HG02642 (cell line): ENCODE results near the gene ADGRL3.
"Not testable (repeated sequence)": the region's sequence is repeated elsewhere in the genome, so short reads cannot be mapped to it uniquely, and the experiment has no call there.

Source experiments
- ATAC-seq: cut with Tn5 transposase; IDR thresholded peaks from one replicate; pipeline ENCODE4 v1.9.1; 2021; ENCODE audit warnings: mild to moderate bottlenecking; ENCODE audit not compliant: unreplicated experiment, poor library complexity

ADGRL3 gene

DNA sequence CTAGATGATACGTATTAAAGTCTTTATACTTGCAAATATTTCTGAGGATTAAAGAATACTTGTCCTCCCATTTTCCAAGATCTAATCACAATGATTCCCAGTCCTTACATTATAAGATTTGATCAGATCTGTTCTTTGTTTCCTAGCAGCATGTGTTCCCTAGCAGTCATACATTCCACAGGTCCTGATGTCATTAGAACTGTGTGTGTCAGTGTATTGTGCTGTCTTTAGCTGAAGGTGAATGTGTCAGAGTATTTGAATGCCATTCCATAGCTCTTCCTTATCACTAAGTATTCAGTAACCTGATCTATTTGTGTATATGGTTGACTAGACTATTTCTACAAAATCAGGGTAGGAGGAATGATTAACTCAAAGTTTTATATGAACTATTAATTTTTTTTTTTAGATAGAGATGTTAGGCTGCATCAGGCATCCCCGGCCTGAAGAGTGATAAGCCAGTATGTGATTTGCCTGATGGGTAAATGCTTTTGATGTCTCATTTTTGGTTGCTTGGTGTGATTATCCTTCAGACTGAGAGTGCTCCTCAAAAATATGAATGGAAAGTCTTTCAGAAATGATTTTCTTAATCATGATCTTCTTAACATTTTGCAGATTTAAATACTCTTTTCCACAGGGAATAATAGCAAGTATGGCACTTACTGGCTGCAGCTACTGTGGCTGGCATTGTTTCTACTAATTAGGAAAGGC lies 4.4 kb downstream of the ADGRL3 start:
- ATAC-seq: no peak

DNA sequence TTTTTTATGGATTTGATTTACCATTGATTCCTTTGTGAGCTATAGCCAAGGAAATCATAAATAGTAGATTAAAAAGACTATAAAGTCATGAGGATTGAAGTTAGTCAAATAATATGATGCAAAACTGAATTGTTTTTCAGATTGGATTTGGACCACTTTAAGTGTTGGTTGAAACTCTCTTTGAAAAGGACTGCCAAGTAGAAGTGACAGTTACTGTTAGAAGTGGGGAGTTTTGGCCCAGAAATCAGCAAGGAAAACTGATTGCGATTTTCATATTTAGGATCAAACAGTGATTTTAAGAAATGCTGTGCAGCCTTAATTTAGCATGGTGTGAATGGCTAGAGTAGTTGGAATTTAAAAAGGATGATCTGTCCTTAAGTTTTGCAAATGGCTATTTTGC lies 4.9 kb downstream of the ADGRL3 start:
- ATAC-seq: no peak

DNA sequence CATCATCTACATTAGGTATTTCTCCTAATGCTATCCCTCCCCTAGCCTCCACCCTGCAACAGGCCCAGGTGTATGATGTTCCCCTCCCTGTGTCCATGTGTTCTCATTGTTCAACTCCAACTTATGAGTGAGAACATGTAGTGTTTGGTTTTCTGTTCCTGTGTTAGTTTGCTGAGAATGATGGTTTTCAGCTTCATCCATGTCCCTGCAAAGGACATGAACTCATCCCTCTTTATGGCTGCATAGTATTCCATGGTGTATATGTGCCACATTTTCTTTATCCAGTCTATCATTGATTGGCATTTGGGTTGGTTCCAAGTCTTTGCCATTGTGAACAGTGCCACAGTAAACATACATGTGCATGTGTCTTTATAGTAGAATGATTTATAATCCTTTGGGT lies 7.0 kb downstream of the ADGRL3 start:
- ATAC-seq: not testable (repeated sequence)

DNA sequence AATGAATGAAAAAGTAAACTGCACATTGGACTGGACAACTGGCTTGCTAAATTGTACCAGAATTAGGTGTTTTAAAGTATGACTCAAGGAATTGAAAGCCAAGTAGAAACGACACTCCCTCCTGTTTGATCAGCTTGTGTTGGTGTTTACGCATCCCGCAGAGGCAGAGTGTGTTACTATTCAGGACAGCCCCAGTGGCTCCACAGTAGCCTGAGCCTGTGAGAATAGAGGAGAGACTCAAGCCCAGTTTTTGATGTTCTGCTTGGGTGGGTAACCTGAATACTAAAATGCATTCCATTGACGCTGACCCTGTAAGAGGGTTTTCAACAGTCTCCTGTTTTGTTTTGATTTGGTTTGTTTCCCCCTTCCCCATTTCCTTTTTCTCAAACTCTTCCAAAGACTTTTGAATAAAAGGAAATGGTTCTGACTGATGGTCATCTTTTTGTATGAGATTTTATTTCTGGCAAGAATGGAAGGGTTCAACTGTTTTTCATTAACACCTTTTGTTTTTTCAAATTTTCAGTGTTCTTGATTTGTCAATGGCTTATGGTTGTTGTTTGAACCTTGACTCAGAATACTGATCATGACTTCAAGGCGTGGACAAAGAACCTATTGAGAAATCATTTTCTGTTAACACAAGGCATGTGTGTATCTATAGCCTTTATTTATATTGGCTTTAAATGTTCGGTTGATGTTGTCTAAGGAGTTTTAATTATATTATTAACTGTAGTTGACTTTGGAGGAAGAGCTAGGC lies 10.2 kb downstream of the ADGRL3 start:
- no peak for ATAC-seq

DNA sequence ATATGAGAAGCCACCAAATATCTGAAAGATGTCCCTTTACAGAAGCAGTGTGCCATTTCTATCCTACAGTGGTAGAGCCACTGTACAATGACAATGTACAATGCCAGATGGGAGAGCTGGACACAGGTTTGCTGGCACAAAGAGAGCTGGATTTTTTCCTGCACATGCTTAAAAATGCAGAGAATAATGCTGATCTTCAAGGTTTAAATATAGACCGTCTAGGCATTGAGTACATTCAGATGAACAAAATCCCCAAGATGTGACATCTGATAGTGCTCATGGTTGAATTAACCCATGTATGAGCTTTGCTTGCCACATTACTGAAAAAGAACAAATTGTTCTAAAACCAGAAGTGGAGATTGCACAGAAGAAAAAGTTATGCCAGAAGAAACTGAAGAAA lies 11.7 kb downstream of the ADGRL3 start:
- no peak for ATAC-seq

DNA sequence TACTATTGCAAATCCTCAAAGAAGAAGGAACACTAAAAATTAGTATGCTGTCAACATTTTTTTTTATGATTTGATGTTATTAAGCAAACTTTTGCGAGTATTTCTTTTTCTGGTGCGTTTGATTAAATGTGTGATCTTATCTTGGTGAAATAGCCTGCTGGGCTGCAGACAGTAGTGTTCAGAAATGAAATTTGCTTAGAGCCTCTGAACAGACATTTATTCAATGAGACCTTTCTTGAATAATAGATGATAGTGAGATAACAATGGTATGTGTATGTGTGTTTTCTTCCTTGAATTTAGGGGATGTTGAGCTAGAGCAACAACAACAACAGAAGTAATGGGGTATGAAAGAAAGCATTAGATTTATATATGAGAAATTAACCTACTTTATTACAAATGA lies 12.7 kb downstream of the ADGRL3 start:
- ATAC-seq: no peak

DNA sequence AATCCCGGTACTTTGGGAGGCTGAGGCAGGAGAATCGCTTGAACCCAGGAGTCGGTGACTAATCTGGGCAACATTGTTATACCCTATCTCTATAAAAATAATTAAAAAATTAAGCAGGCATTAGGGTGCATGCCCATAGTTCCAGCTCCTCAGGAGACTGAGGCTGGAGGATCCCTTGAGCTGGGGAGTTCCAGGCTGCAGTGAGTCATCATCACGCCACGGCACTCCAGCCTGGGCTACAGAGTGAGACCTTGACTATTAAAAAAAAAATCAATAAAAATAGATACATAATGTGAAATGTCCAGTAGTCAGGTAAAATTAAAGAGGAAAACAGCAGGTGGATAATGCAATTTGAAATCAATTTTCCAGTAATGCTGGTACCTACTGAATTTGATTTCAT lies 14.6 kb downstream of the ADGRL3 start:
- ATAC-seq: no peak

DNA sequence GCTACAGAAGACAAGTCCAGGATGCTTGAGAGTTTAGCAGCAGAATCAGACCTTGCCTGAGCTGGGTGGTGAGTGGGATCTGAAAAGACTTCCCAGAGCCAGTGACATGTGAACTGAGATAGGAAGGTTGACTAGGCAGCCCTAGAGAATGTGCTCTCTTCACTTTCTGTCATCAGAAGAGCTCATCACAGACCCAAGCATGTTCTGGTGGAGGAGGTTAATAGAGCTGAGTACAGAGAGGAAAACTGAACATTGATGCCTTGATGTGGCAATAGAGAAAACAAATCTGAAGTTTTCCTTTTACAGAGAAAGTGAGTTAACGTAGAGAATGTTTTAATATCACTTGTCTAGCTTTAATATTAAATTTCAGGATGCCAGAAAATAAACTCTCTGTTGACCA lies 17.1 kb downstream of the ADGRL3 start:
- ATAC-seq: no peak

DNA sequence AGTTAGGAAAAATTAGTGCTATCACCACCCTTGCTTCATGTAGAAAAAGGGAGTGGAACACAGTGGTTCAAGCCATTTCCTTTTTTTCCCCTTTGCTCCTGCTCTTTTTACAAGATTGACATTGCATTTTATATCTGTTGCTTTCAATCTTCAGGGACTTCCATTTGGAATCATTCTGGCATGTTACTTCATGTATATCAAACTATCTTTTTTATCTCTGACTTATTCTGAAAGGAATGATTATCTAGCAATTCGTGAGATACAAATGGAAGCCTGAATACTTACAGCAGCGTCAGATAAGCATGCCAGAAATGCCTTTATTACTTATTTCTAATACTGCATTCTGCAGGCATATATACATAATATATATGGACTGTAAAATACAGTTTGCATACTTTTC lies 20.4 kb downstream of the ADGRL3 start:
- no peak for ATAC-seq

DNA sequence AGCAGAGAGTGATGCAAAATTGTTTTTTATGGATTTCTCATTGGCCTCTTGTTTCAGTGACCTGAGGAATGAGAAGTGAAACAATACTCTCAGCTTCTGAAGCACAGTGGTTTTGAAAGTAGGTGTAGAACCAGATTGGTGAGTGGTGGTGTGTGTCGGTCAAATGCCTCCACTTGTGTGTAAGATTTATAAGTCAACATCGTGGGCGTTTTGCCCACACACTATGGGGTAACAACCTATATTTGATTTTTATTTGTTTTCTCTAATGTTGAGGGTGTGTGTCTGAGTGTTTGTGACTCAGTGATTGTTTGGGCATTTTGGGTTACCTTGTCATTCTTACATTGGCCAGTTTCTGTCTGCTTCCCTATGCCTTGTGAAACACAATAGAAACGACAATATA lies 23.3 kb downstream of the ADGRL3 start:
- no peak for ATAC-seq

DNA sequence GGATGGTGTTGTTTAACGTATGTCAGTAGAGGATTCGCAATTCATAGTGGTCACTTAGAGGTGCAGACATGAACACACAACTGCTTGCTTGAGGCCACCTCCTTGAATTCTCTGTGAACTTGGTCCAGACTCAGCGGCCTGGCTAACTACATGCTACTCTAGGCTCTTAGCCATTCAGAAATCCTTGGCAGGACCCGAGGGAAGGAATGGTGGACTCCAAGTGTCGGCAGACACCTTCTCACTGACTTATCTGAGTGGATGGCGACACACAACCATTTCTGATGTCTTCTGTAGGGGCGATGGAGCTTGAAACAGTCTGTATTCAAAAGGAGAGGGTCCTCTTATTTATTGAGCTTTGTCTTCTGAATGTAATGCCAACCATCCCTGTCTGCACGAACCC lies 24.4 kb downstream of the ADGRL3 start:
- ATAC-seq: no peak

DNA sequence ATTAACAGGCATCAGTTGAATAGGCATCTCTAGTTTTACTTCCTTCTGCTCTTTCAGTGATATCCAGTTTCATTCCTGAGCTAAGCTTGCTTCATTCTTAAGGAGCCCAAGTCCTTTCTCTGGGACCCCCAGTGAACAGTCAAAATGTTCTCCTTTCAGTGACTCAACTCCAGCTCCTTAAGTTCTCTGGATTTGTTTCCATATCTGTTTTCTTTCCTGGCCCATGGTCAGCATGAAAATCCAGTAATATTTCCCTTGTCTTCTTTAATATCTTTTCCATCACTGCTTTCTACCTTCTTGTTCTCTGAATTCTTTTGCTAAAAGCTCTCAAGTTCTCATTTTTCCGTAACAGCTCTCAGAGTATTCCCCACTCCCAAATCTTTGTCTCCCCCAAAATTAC lies 25.5 kb downstream of the ADGRL3 start:
- no peak for ATAC-seq

DNA sequence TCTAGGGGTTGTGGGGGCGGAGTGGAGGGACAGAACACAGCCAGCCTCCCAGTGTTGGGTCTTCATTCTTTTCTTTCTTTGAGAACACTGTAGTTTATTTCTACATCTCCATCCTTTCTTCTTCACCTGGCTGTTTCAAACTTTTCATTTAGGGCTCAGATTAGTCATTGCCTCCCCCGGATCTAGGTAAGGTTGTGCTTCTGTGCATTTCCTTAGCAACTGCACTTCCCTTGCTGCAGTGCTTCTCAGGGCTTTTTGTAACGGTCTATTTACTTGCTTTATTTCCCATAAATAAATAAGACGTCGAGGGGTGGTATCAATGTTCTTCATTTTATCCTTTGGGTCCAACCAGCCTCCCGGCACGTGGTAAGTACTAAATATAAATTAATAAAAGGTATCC lies 31.3 kb downstream of the ADGRL3 start:
- ATAC-seq: no peak

DNA sequence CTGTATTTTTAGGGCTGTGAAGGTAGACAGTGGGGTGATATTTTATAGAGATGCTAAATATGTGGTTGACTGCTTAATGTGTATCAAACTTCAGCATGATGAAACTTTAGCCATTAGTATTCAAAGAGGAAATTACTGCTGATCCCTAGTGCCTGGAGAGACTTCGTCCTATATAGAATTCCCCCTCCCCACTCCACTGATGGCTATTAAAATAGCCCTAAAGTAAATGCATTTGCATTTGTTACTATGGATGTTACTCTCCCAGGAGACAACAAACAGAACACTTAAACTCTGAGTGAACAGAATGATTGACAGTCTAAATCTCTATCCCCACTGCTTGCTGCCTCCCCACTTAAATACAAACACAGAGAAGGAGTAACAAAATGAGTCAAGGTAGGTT lies 39.1 kb downstream of the ADGRL3 start:
- ATAC-seq: no peak

DNA sequence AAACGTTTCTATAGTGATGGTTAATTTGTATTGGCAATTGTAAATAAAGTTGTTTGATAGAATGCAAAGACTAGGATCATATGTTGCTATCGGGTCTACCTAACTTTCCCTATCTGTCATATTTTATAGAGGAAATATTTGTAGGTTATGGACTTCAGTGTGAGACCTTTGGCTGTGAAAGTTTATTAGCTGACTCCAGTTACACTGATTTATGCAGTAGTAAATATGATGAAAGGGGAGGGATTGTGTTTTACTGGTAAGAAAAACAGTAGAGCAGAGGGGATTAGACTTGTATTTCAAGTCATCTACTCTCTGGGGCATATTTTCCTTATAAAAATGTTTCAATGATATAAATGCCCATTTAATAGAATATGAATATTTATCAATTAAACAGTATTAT lies 43.8 kb downstream of the ADGRL3 start:
- no peak for ATAC-seq

DNA sequence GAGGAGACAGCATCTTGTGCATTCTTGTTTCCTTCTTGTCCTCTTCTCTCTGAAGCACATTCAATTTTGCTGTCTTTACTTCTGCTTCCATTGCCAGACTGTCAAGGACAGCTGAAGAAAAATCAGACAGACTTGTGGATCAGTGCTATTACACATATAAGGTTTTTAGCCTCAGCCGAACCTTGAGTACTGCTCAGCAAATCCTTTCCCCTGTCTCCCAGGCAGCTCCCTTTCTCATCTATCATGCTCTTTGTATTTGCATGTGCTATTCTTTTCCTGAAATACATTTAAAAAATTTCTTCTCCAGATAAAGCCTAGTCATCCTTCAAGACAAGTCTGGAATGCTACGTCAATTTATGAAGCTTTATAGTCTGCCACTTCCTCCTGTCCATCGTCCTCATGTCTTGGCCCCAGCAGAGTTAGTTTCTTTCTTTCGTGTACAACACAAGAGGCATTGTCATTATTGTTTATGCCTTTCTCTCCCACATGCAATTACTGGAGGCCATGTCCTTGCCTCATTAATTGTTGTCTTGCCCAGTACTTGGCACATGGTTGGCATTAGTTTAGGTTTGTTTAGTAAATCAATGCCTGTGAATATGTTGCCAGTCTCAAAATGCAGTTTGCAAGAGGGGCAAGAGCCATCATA lies 45.1 kb downstream of the ADGRL3 start:
- ATAC-seq: no peak

DNA sequence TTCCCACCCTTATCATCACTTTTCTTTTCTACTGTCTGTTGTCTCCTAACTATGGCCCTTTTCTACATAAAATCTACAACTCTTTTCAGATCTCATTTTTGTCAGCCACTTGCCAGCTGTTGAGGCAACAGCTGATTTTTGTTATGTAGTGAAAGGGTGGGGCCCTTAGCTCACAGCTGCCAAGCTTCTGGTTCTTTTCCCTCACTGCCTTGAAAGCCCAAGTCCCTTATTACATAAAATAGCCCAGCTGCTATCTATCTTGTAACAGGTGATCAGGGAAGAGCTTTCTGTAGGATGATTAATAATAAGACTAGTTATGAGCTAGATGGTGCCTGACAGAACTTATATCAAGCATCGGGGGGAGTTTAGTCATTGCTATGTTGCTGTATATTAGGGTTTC lies 45.9 kb downstream of the ADGRL3 start:
- ATAC-seq: no peak

DNA sequence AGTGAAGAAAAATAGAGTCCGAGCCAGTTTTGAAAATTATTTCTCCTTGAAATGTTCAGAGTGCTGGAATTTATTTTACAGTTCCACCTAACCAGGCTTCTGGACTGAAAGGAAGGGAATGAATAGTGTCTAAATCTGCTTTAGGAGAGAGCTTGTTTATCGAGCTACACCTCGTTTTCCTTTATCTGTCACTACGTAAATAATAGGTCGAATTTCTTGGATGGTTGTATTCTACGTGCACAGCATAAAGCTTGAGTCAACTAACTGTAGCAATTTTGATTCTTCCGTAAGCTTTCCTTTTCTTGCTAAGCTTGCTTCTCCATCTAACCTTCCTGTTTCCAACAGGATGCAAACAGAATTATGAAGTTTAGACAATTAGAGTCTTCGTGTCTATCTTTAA lies 48.6 kb downstream of the ADGRL3 start:
- no peak for ATAC-seq

DNA sequence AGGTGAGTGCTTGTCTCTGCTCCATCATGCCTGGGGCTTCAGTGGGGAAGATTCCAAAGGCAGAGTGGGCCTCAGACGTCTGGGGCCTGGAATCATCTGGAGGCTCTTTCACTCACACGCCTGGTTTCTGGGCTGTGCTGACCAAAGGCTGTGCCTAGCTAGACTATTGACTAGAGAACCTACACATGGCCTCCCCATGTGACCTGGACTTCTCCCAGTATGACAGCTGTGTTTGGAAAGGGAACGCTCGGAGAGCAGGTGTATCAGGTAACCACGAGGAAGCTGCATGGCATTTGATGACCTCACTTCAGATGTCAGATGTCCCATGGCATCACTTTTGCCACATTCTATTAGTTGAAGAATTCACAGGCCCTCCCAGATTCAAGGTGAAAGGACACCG lies 51.0 kb downstream of the ADGRL3 start:
- no peak for ATAC-seq

DNA sequence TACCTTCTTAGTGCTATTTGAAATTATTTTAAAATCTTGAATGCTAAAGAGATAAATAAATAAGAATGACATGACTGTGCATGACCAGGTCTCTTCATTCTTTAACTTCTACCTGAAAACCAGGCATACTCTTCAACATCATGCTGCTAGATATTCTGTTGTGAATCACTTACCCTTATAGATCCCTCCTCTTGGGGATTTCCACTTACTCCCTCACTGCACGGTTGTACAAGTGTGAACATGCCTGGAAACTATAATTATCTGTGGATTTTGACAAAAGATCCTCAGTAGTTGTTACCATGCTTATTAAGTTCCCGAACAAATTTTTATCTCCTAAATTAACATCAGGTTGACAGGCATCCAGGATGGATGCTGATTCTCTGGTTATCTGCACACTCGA lies 54.3 kb downstream of the ADGRL3 start:
- no peak for ATAC-seq

DNA sequence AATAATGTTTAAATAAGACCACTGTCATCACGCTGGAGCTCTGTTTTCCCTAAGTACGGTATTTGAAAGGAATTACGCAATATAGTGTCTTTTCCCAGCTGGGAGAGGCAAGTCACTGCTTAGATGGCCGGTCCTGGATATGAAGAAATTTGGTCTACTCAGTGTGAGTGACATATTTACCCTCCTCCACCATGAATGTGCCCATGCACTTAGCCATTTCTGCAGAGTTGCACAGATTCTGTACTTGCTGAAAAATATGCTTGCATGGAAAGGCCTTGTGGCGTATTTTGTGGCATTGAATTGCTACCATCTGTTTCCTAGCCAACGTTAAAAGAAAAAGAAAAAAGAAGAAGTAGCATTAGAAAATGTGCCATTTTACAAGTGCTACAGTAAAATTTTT lies 73.1 kb downstream of the ADGRL3 start:
- no peak for ATAC-seq

DNA sequence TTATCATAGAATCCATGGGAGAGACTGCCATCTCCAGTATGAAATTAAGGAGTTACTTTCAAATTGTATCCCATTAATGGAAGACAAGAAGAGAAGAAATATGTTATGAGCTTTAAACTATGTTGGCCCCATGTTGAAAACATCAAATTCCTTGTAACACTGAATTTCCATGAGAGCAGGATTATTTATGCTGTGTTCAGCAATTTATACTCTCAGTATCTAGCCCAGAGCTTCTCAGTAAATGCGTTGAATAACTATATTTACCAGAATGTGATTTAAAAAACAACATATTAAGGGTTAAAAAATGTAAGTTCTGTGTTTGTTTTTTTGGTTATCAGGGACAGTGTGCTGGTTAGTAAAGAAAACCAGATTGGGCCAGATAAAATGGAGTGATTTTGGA lies 74.2 kb downstream of the ADGRL3 start:
- ATAC-seq: no peak
